HepG2 (cell line): Measurements from ENCODE around the gene ZNF483. TPM values are rescaled to one million over a fixed set of nuclear protein-coding genes. Genes with fewer than 3 reads are reported as not detected.

Experiments used
- KAT8 ChIP-seq: IDR thresholded peaks from 2 replicates; pipeline ENCODE4 v1.6.1; 2016; ENCODE audit warnings: missing genetic modification reagents, missing compliant biosample characterization
- MIXL1 ChIP-seq: IDR thresholded peaks from 2 replicates; pipeline ENCODE4 v1.6.1; 2016
- PTBP1 ChIP-seq: fragments of 200-400 bp; formaldehyde crosslinking; IDR thresholded peaks from 2 replicates; pipeline ENCODE4 v1.6.1; 2018; ENCODE audit warnings: low read length, low read depth; ENCODE audit not compliant: poor library complexity, severe bottlenecking
- RORA ChIP-seq: sonication (generic); formaldehyde crosslinking; IDR thresholded peaks from 2 replicates; pipeline ENCODE4 v1.5.0; 2020; ENCODE audit warnings: mild to moderate bottlenecking, missing genetic modification reagents, moderate library complexity
- SP2 ChIP-seq: sonication (generic); formaldehyde crosslinking; IDR thresholded peaks from 2 replicates; pipeline ENCODE4 v1.5.1; 2020; ENCODE audit warnings: mild to moderate bottlenecking, missing genetic modification reagents
- TOE1 ChIP-seq: sonication (generic); formaldehyde crosslinking; IDR thresholded peaks from 2 replicates; pipeline ENCODE4 v1.4.0; 2020; ENCODE audit warnings: mild to moderate bottlenecking, missing genetic modification reagents
- ZFAT ChIP-seq: sonication (generic); formaldehyde crosslinking; conservative IDR thresholded peaks from 2 replicates; pipeline ENCODE4 v1.8.1; 2023; ENCODE audit warnings: missing genetic modification reagents, inconsistent platforms
- ZNF10 ChIP-seq: sonication (generic); formaldehyde crosslinking; IDR thresholded peaks from 2 replicates; pipeline ENCODE4 v1.4.0; 2020; ENCODE audit warnings: mild to moderate bottlenecking, low read depth, missing genetic modification reagents, borderline replicate concordance
- ZNF563 ChIP-seq: sonication (generic); formaldehyde crosslinking; IDR thresholded peaks from 2 replicates; pipeline ENCODE4 v1.8.0; 2022; ENCODE audit warnings: mild to moderate bottlenecking, moderate library complexity, missing genetic modification reagents
- ZNF780A ChIP-seq: sonication (generic); formaldehyde crosslinking; IDR thresholded peaks from 2 replicates; pipeline ENCODE4 v1.8.0; 2022; ENCODE audit warnings: mild to moderate bottlenecking, missing genetic modification reagents, moderate library complexity
- polyA plus RNA-seq, 8 experiments: library from polyadenylated mRNA; depleted of rRNA in 3 of 8; stranded (reverse) in 7 of 8; unstranded in 1 of 8; fragments of >200 nt; fragmentation: Illumina TruSeq in 4 of 8; extraction: Trizol in 4 of 8; gene quantifications; 2 replicates each; pipeline versions ENCODE4 v1.2.1 to v1.2.3, GENCODE V29; 2011 to 2016; ENCODE audit warnings: low read depth in 4 of 8, missing spikeins in 1 of 8, mixed read lengths in 1 of 8; ENCODE audit not compliant: insufficient read depth in 1 of 8
- total RNA-seq, 5 experiments: library from RNA; depleted of rRNA; stranded (reverse); fragments of >200 nt; fragmentation: Illumina TruSeq; extraction: Trizol; gene quantifications; 2 replicates each; pipeline ENCODE4 v1.2.3, GENCODE V29; 2016; ENCODE audit warnings: low read depth in 1 of 5
- TF ChIP-seq, protein P1 (sequence below): sonication (generic); formaldehyde crosslinking; conservative IDR thresholded peaks from 2 replicates; pipeline ENCODE4 v1.4.0; 2020; ENCODE audit warnings: missing genetic modification reagents
- TF ChIP-seq, protein P2 (sequence below): sonication (generic); formaldehyde crosslinking; IDR thresholded peaks from 2 replicates; pipeline ENCODE4 v1.4.0; 2020; ENCODE audit warnings: low read depth, missing genetic modification reagents
- TF ChIP-seq, protein P3 (sequence below): sonication (generic); formaldehyde crosslinking; conservative IDR thresholded peaks from 2 replicates; pipeline ENCODE4 v1.4.0; 2020; ENCODE audit warnings: missing genetic modification reagents
- TF ChIP-seq, protein P4 (sequence below): sonication (generic); formaldehyde crosslinking; IDR thresholded peaks from 2 replicates; pipeline ENCODE4 v1.5.1; 2020; ENCODE audit warnings: missing genetic modification reagents, mild to moderate bottlenecking, borderline replicate concordance
- TF ChIP-seq, protein P5 (sequence below): sonication (generic); formaldehyde crosslinking; IDR thresholded peaks from 2 replicates; pipeline ENCODE4 v1.5.1; 2020; ENCODE audit warnings: missing genetic modification reagents, mild to moderate bottlenecking, borderline replicate concordance
- TF ChIP-seq, protein P6 (sequence below): sonication (generic); formaldehyde crosslinking; IDR thresholded peaks from 2 replicates; pipeline ENCODE4 v1.5.0; 2020; ENCODE audit warnings: missing genetic modification reagents, mild to moderate bottlenecking, borderline replicate concordance
- TF ChIP-seq, protein P7 (sequence below): sonication (generic); formaldehyde crosslinking; IDR thresholded peaks from 2 replicates; pipeline ENCODE4 v1.5.1; 2020; ENCODE audit warnings: missing genetic modification reagents, mild to moderate bottlenecking, borderline replicate concordance

ZNF483 gene
- total and polyA plus RNA-seq, 2 of the 13 experiments (the other 11 are each of a cell fraction or from before 2014, with no cell fraction given): 2.0 to 9.5 TPM

DNA sequence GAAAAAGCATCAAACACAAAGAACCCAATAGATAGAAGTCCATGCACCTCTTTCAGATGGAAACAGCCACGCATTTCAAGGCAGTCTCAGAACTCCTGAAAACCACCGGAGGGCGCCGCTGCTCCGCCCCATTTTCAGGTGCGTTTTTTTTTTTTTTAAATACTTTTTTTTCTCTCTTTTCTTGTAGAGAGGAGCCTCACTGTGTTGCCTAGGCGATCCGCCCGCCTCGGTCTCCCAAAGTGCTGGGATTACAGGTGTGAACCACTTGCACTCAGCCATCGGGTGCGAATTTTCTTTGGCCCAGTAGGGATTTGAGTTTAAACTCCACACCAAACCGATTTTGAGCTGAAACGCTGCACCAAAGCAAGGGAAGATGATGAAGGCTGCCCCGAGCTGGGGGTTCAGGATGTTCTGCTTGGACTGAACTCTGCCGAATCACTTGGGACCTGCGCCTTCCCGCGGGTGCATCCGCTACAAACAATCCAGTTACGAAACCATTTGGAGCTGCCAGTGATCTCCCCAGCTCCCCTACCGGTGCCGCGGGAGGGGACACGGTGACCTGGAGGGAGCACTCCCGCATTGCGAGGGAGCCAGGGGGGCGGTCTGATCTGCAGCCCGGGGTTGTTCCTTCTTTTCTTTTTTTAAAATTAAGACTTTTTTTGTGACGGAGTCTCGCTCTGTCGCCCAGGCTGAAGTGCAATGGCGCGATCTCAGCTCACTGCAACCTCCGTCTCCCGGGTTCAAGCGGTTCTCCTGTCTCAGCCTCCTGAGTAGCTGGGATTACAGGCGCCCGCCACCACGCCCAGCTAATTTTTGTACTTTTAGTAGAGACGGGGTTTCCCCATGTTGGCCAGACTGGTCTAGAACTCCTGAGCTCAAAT lies 73.1 kb downstream of the ZNF483 start (continued):
- TF ChIP-seq, protein P1, sequence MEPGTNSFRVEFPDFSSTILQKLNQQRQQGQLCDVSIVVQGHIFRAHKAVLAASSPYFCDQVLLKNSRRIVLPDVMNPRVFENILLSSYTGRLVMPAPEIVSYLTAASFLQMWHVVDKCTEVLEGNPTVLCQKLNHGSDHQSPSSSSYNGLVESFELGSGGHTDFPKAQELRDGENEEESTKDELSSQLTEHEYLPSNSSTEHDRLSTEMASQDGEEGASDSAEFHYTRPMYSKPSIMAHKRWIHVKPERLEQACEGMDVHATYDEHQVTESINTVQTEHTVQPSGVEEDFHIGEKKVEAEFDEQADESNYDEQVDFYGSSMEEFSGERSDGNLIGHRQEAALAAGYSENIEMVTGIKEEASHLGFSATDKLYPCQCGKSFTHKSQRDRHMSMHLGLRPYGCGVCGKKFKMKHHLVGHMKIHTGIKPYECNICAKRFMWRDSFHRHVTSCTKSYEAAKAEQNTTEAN (CRISPR knock-in tag): 0 out of 2 replicates have a peak, but pooled peaks have one; percentile 31
- no peak for TF ChIP-seq MIXL1 (CRISPR knock-in tag)
- TF ChIP-seq, protein P2, sequence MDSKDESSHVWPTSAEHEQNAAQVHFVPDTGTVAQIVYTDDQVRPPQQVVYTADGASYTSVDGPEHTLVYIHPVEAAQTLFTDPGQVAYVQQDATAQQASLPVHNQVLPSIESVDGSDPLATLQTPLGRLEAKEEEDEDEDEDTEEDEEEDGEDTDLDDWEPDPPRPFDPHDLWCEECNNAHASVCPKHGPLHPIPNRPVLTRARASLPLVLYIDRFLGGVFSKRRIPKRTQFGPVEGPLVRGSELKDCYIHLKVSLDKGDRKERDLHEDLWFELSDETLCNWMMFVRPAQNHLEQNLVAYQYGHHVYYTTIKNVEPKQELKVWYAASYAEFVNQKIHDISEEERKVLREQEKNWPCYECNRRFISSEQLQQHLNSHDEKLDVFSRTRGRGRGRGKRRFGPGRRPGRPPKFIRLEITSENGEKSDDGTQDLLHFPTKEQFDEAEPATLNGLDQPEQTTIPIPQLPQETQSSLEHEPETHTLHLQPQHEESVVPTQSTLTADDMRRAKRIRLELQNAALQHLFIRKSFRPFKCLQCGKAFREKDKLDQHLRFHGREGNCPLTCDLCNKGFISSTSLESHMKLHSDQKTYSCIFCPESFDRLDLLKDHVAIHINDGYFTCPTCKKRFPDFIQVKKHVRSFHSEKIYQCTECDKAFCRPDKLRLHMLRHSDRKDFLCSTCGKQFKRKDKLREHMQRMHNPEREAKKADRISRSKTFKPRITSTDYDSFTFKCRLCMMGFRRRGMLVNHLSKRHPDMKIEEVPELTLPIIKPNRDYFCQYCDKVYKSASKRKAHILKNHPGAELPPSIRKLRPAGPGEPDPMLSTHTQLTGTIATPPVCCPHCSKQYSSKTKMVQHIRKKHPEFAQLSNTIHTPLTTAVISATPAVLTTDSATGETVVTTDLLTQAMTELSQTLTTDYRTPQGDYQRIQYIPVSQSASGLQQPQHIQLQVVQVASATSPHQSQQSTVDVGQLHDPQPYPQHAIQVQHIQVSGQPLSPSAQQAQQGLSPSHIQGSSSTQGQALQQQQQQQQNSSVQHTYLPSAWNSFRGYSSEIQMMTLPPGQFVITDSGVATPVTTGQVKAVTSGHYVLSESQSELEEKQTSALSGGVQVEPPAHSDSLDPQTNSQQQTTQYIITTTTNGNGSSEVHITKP (CRISPR knock-in tag): no peak
- TF ChIP-seq, protein P3, sequence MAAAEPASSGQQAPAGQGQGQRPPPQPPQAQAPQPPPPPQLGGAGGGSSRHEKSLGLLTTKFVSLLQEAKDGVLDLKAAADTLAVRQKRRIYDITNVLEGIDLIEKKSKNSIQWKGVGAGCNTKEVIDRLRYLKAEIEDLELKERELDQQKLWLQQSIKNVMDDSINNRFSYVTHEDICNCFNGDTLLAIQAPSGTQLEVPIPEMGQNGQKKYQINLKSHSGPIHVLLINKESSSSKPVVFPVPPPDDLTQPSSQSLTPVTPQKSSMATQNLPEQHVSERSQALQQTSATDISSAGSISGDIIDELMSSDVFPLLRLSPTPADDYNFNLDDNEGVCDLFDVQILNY (CRISPR knock-in tag): no peak
- TF ChIP-seq, protein P4, sequence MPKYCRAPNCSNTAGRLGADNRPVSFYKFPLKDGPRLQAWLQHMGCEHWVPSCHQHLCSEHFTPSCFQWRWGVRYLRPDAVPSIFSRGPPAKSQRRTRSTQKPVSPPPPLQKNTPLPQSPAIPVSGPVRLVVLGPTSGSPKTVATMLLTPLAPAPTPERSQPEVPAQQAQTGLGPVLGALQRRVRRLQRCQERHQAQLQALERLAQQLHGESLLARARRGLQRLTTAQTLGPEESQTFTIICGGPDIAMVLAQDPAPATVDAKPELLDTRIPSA: no peak
- TF ChIP-seq, protein P5, sequence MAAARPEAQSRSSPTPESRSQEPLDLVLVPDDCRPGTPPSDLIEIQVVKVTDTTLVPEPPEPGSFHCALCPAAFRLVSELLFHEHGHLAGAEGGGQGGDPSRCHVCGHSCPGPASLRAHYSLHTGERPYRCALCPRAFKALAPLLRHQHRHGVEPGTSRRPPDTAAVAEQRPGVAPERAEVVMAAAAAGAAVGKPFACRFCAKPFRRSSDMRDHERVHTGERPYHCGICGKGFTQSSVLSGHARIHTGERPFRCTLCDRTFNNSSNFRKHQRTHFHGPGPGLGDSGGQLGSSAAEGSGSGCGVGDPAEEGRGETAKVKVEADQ (CRISPR knock-in tag): no peak
- TF ChIP-seq RORA: no peak
- TF ChIP-seq, protein P6, sequence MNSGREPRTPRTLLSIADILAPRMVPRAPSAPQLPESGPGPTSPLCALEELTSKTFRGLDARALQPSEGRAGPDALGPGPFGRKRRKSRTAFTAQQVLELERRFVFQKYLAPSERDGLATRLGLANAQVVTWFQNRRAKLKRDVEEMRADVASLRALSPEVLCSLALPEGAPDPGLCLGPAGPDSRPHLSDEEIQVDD (CRISPR knock-in tag): no peak
- no peak for TF ChIP-seq ZNF563
- TF ChIP-seq ZFAT (CRISPR knock-in tag): no peak
- TF ChIP-seq ZNF10: no peak
- peak; percentile 22; the same call in 1 of the 2 replicates for TF ChIP-seq TOE1 (CRISPR knock-in tag)
- TF ChIP-seq PTBP1: peak; percentile 79
- TF ChIP-seq, protein P7, sequence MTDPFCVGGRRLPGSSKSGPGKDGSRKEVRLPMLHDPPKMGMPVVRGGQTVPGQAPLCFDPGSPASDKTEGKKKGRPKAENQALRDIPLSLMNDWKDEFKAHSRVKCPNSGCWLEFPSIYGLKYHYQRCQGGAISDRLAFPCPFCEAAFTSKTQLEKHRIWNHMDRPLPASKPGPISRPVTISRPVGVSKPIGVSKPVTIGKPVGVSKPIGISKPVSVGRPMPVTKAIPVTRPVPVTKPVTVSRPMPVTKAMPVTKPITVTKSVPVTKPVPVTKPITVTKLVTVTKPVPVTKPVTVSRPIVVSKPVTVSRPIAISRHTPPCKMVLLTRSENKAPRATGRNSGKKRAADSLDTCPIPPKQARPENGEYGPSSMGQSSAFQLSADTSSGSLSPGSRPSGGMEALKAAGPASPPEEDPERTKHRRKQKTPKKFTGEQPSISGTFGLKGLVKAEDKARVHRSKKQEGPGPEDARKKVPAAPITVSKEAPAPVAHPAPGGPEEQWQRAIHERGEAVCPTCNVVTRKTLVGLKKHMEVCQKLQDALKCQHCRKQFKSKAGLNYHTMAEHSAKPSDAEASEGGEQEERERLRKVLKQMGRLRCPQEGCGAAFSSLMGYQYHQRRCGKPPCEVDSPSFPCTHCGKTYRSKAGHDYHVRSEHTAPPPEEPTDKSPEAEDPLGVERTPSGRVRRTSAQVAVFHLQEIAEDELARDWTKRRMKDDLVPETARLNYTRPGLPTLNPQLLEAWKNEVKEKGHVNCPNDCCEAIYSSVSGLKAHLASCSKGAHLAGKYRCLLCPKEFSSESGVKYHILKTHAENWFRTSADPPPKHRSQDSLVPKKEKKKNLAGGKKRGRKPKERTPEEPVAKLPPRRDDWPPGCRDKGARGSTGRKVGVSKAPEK: no peak
- TF ChIP-seq ZNF780A (CRISPR knock-in tag): no peak
- TF ChIP-seq KAT8 (CRISPR knock-in tag): 0 out of 2 replicates have a peak, but pooled peaks have one; percentile 41
- TF ChIP-seq SP2: no peak
